ENCODE data around the gene IL6R. TPM values are rescaled to one million over a fixed set of nuclear protein-coding genes. Genes with fewer than 3 reads are reported as not detected.
A peak's percentile ranks its signal among the peaks of the same experiment; 100 is the strongest.
"Not testable (repeated sequence)": the region's sequence is repeated elsewhere in the genome, so short reads cannot be mapped to it uniquely, and the experiment has no call there.

Gene IL6R
- total RNA-seq, 4 donors from 2014 or later = 16.1 to 22.9 (median 20.8) TPM

- H3K27me3 ChIP-seq = no peaks in the 10 kb centered on the region
- no peak for DNase-seq (ENCODE audit: low spot score in 2 of 2)
- 81% methylated on average over 6 of the region's 6 CpGs for WGBS
- H3K4me1 ChIP-seq = no peaks in the 10 kb centered on the region
- H3K36me3 ChIP-seq = no peaks in the 10 kb centered on the region
- no peak overlapping the region for H3K4me3 ChIP-seq
- TF ChIP-seq EP300 (IDR thresholded peaks at IDR 0.05) (no peak), POLR2AphosphoS5 (IDR thresholded peaks at IDR 0.05) (no peak), POLR2A (IDR thresholded peaks at IDR 0.05) (no peak), CTCF (IDR thresholded peaks at IDR 0.05) (no peak)
- H3K9me3 ChIP-seq = no peaks in the 10 kb centered on the region
- no peak overlapping the region for H3K27ac ChIP-seq
Observed at GRCh38 chr1:154371436-154371835, 33.7 kb upstream of the IL6R start.

GRCh38 chr1:154373777-154374357 is 31.3 kb upstream of the IL6R start:
- H3K36me3 ChIP-seq; H3K4me3 ChIP-seq; DNase-seq (ENCODE audit: low spot score in 2 of 2); H3K27ac ChIP-seq; H3K4me1 ChIP-seq; H3K27me3 ChIP-seq; H3K9me3 ChIP-seq: not testable (repeated sequence)
- 85% methylated on average over 7 of the region's 7 CpGs for WGBS

GRCh38 chr1:154379301-154379700 is 25.8 kb upstream of the IL6R start:
- Histone ChIP-seq H3K27me3 (no peaks in the 10 kb centered on the region), H3K4me1 (no peaks in the 10 kb centered on the region), H3K36me3 (no peaks in the 10 kb centered on the region), H3K4me3 (no peak overlapping the region), H3K9me3 (no peaks in the 10 kb centered on the region), H3K27ac (no peak overlapping the region)
- no peak for DNase-seq (ENCODE audit: low spot score in 2 of 2)
- TF ChIP-seq POLR2A (IDR thresholded peaks at IDR 0.05) (no peak), EP300 (IDR thresholded peaks at IDR 0.05) (no peak), CTCF (IDR thresholded peaks at IDR 0.05) (no peak), POLR2AphosphoS5 (IDR thresholded peaks at IDR 0.05) (no peak)
- WGBS = 82% methylated on average over 11 of the region's 16 CpGs

- TF ChIP-seq EP300 (IDR thresholded peaks at IDR 0.05) (no peak), POLR2AphosphoS5 (IDR thresholded peaks at IDR 0.05) (no peak), CTCF (IDR thresholded peaks at IDR 0.05) (no peak), POLR2A (IDR thresholded peaks at IDR 0.05) (no peak)
- H3K27ac ChIP-seq = no peak overlapping the region
- WGBS = 63% methylated on average over 8 of the region's 8 CpGs
Observed at GRCh38 chr1:154384650-154385489, 20.3 kb upstream of the IL6R start.

GRCh38 chr1:154386643-154387352 is 18.3 kb upstream of the IL6R start:
- no peaks in the 10 kb centered on the region for H3K9me3 ChIP-seq
- WGBS = 56% methylated on average over 11 of the region's 11 CpGs
- peaks cover 16% of the 10 kb centered on the region for H3K4me1 ChIP-seq
- no peaks in the 10 kb centered on the region for H3K27me3 ChIP-seq
- peak overlapping the region; percentile 38 for H3K27ac ChIP-seq
- H3K36me3 ChIP-seq = no peaks in the 10 kb centered on the region
- no peak overlapping the region for H3K4me3 ChIP-seq
- TF ChIP-seq POLR2A (IDR thresholded peaks at IDR 0.05) (no peak), EP300 (IDR thresholded peaks at IDR 0.05) (no peak), CTCF (IDR thresholded peaks at IDR 0.05) (no peak), POLR2AphosphoS5 (IDR thresholded peaks at IDR 0.05) (no peak)
- no peak for DNase-seq (ENCODE audit: low spot score in 2 of 2)

More at GRCh38 chr1:154384650-154385489, 20.3 kb upstream of the IL6R start:
- H3K36me3 ChIP-seq = no peaks in the 10 kb centered on the region
- H3K9me3 ChIP-seq = no peaks in the 10 kb centered on the region
- H3K4me1 ChIP-seq = peaks cover 12% of the 10 kb centered on the region
- no peak overlapping the region for H3K4me3 ChIP-seq
- DNase-seq (ENCODE audit: low spot score in 2 of 2) = no peak
- H3K27me3 ChIP-seq = no peaks in the 10 kb centered on the region

Measured in suprapubic skin (tissue), 4 donors.